ENCODE measurements around the gene CHGA.

- TF ChIP-seq, protein P1, sequence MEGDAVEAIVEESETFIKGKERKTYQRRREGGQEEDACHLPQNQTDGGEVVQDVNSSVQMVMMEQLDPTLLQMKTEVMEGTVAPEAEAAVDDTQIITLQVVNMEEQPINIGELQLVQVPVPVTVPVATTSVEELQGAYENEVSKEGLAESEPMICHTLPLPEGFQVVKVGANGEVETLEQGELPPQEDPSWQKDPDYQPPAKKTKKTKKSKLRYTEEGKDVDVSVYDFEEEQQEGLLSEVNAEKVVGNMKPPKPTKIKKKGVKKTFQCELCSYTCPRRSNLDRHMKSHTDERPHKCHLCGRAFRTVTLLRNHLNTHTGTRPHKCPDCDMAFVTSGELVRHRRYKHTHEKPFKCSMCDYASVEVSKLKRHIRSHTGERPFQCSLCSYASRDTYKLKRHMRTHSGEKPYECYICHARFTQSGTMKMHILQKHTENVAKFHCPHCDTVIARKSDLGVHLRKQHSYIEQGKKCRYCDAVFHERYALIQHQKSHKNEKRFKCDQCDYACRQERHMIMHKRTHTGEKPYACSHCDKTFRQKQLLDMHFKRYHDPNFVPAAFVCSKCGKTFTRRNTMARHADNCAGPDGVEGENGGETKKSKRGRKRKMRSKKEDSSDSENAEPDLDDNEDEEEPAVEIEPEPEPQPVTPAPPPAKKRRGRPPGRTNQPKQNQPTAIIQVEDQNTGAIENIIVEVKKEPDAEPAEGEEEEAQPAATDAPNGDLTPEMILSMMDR (IDR thresholded peaks at IDR 0.05), result no peak
- TF ChIP-seq POLR2A (IDR thresholded peaks at IDR 0.05), result no peak
Observed at GRCh38 chr14:92969430-92969829, 46.5 kb downstream of the CHGA start.
